NCI-H345 treated with DMSO at 0.1 percent for 48 hours (cell line): Measurements from ENCODE around the gene ARHGAP10.
"Not testable (repeated sequence)": the region's sequence is repeated elsewhere in the genome, so short reads cannot be mapped to it uniquely, and the experiment has no call there.

Experiments
- DNase-seq: peaks from one replicate; lab custom pipeline; 2025; ENCODE audit not compliant: unreplicated experiment; lab: John Stamatoyannopoulos, UW

The ARHGAP10 gene

GRCh38 chr4:147891476-147892115 is 159.7 kb downstream of the ARHGAP10 start:
- no peak for DNase-seq

- no peak for DNase-seq
These were observed 167.6 kb downstream of the ARHGAP10 start for GRCh38 chr4:147899512-147899911.

- no peak for DNase-seq
These were observed 169.5 kb downstream of the ARHGAP10 start for GRCh38 chr4:147901388-147901787.

GRCh38 chr4:147901916-147902315 is 170.0 kb downstream of the ARHGAP10 start:
- no peak for DNase-seq

GRCh38 chr4:147909225-147909624 is 177.3 kb downstream of the ARHGAP10 start:
- DNase-seq: no peak

GRCh38 chr4:147910315-147910714 is 178.4 kb downstream of the ARHGAP10 start:
- DNase-seq: no peak

GRCh38 chr4:147912106-147912505 is 180.2 kb downstream of the ARHGAP10 start:
- not testable (repeated sequence) for DNase-seq

- no peak for DNase-seq
These were observed 181.2 kb downstream of the ARHGAP10 start for GRCh38 chr4:147913137-147913536.

GRCh38 chr4:147916351-147916750 is 184.5 kb downstream of the ARHGAP10 start:
- DNase-seq: no peak

GRCh38 chr4:147923381-147923780 is 191.5 kb downstream of the ARHGAP10 start:
- no peak for DNase-seq

GRCh38 chr4:147923854-147924253 is 192.0 kb downstream of the ARHGAP10 start:
- DNase-seq: no peak

- no peak for DNase-seq
These were observed 192.9 kb downstream of the ARHGAP10 start for GRCh38 chr4:147924604-147925412.

GRCh38 chr4:147927377-147928137 is 195.7 kb downstream of the ARHGAP10 start:
- no peak for DNase-seq

- DNase-seq: no peak
These were observed 196.5 kb downstream of the ARHGAP10 start for GRCh38 chr4:147928400-147928799.

GRCh38 chr4:147929746-147930145 is 197.9 kb downstream of the ARHGAP10 start:
- no peak for DNase-seq

GRCh38 chr4:147933316-147933715 is 201.4 kb downstream of the ARHGAP10 start:
- DNase-seq: no peak

GRCh38 chr4:147933779-147934178 is 201.9 kb downstream of the ARHGAP10 start:
- no peak for DNase-seq

- DNase-seq: no peak
These were observed 206.6 kb downstream of the ARHGAP10 start for GRCh38 chr4:147938496-147938895.

GRCh38 chr4:147940171-147940570 is 208.3 kb downstream of the ARHGAP10 start:
- no peak for DNase-seq

- DNase-seq: no peak
These were observed 209.5 kb downstream of the ARHGAP10 start for GRCh38 chr4:147941373-147941772.

- DNase-seq: no peak
These were observed 210.8 kb downstream of the ARHGAP10 start for GRCh38 chr4:147942729-147943128.

GRCh38 chr4:147943159-147943638 is 211.3 kb downstream of the ARHGAP10 start:
- DNase-seq: no peak
